GM23338 (cell line): Measurements from ENCODE around the gene SORCS2.

ENCODE experiments used
- CREB1 ChIP-seq: fragments of 250-450 bp; sonication (Bioruptor Pico); IDR thresholded peaks from 2 replicates; pipeline ENCODE4 v1.5.0; 2020; ENCODE audit warnings: low read depth, mild to moderate bottlenecking, moderate library complexity
- EZH2 ChIP-seq: fragments of 200-600 bp; sonication (generic); IDR thresholded peaks from one replicate; pipeline ENCODE4 v1.8.0; 2017; ENCODE audit warnings: antibody characterized with exemption, mild to moderate bottlenecking, low read depth; ENCODE audit not compliant: unreplicated experiment
- EZH2phosphoT487 ChIP-seq: fragments of 200-600 bp; sonication (generic); IDR thresholded peaks from one replicate; pipeline ENCODE4 v1.8.1; 2018; ENCODE audit warnings: antibody characterized with exemption; ENCODE audit not compliant: unreplicated experiment
- NANOG ChIP-seq: IDR thresholded peaks from 2 replicates; pipeline ENCODE4 v1.6.1; 2016; ENCODE audit warnings: antibody characterized with exemption, borderline replicate concordance
- POLR2AphosphoS5 ChIP-seq: IDR thresholded peaks from 2 replicates; pipeline ENCODE4 v1.6.1; 2016; ENCODE audit warnings: antibody characterized with exemption, low read depth
- TF ChIP-seq, protein P1 (sequence below), 2 experiments: fragments of 200-600 bp in 1 of 2; sonication (generic) in 1 of 2; conservative IDR thresholded peaks; 2 replicates each; pipeline versions ENCODE4 v1.5.1 to v1.6.1; 2016 to 2017; ENCODE audit warnings: antibody characterized with exemption in 2 of 2, low read depth in 2 of 2, mild to moderate bottlenecking in 2 of 2, moderate library complexity in 1 of 2
- TF ChIP-seq, protein P2 (sequence below): IDR thresholded peaks from one replicate; pipeline ENCODE4 v1.6.1; 2018; ENCODE audit warnings: antibody characterized with exemption; ENCODE audit not compliant: unreplicated experiment
- TF ChIP-seq, protein P3 (sequence below): fragments of 250-450 bp; sonication (Bioruptor Pico); IDR thresholded peaks from 2 replicates; pipeline ENCODE4 v1.5.0; 2020; ENCODE audit warnings: mild to moderate bottlenecking, moderate library complexity

DNA sequence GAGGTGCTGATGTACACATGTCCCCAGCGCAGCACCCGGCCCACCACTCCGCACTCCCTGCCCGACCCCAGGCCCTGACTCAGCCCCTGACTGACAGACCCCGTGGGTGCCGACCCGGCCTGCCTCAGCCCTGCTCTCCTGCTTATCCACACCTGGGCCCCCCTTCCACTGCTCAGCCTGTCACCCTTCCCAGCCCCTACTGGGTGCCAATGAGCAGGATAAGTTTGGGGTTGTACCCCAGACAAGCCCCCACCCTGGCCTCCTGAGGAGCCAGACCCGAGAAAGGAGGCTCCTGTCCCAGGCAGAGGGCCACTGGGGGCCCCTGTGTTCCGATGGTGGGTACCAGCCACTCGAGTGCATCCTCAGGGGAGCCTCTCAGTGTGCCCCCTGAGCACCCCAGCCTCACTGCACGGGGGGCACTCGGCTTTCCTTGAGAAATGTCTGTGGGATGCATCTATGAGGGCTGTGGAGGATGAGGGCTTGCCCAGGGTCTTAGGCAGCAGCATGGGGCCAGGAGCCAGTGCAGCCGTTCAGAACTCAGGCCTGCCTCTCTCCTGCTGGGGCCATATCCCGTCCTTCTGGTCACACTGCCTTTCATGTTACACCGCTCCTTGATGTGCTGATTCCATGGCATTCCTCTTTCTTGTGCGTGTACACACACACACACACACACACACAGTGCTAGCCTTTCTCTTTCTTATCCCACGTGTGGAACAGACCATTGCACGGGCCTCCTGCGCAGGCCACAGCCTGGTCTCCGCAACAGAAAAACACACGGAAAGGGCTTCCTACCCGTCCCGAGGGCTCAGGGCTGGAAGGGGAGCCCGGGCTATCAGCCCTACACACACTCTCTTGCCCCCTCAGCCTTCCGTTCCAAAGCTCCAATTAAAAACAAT lies 462.5 kb downstream of the SORCS2 start:
- TF ChIP-seq CREB1 (no peak), NANOG (no peak), POLR2AphosphoS5 (no peak), EZH2 (no peak), EZH2phosphoT487 (no peak)
- TF ChIP-seq, protein P1, sequence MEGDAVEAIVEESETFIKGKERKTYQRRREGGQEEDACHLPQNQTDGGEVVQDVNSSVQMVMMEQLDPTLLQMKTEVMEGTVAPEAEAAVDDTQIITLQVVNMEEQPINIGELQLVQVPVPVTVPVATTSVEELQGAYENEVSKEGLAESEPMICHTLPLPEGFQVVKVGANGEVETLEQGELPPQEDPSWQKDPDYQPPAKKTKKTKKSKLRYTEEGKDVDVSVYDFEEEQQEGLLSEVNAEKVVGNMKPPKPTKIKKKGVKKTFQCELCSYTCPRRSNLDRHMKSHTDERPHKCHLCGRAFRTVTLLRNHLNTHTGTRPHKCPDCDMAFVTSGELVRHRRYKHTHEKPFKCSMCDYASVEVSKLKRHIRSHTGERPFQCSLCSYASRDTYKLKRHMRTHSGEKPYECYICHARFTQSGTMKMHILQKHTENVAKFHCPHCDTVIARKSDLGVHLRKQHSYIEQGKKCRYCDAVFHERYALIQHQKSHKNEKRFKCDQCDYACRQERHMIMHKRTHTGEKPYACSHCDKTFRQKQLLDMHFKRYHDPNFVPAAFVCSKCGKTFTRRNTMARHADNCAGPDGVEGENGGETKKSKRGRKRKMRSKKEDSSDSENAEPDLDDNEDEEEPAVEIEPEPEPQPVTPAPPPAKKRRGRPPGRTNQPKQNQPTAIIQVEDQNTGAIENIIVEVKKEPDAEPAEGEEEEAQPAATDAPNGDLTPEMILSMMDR (conservative IDR thresholded peaks at IDR 0.05; ENCODE audit: low read depth in 2 of 2) = no peak
- TF ChIP-seq, protein P2, sequence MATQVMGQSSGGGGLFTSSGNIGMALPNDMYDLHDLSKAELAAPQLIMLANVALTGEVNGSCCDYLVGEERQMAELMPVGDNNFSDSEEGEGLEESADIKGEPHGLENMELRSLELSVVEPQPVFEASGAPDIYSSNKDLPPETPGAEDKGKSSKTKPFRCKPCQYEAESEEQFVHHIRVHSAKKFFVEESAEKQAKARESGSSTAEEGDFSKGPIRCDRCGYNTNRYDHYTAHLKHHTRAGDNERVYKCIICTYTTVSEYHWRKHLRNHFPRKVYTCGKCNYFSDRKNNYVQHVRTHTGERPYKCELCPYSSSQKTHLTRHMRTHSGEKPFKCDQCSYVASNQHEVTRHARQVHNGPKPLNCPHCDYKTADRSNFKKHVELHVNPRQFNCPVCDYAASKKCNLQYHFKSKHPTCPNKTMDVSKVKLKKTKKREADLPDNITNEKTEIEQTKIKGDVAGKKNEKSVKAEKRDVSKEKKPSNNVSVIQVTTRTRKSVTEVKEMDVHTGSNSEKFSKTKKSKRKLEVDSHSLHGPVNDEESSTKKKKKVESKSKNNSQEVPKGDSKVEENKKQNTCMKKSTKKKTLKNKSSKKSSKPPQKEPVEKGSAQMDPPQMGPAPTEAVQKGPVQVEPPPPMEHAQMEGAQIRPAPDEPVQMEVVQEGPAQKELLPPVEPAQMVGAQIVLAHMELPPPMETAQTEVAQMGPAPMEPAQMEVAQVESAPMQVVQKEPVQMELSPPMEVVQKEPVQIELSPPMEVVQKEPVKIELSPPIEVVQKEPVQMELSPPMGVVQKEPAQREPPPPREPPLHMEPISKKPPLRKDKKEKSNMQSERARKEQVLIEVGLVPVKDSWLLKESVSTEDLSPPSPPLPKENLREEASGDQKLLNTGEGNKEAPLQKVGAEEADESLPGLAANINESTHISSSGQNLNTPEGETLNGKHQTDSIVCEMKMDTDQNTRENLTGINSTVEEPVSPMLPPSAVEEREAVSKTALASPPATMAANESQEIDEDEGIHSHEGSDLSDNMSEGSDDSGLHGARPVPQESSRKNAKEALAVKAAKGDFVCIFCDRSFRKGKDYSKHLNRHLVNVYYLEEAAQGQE = no peak
- TF ChIP-seq, protein P3, sequence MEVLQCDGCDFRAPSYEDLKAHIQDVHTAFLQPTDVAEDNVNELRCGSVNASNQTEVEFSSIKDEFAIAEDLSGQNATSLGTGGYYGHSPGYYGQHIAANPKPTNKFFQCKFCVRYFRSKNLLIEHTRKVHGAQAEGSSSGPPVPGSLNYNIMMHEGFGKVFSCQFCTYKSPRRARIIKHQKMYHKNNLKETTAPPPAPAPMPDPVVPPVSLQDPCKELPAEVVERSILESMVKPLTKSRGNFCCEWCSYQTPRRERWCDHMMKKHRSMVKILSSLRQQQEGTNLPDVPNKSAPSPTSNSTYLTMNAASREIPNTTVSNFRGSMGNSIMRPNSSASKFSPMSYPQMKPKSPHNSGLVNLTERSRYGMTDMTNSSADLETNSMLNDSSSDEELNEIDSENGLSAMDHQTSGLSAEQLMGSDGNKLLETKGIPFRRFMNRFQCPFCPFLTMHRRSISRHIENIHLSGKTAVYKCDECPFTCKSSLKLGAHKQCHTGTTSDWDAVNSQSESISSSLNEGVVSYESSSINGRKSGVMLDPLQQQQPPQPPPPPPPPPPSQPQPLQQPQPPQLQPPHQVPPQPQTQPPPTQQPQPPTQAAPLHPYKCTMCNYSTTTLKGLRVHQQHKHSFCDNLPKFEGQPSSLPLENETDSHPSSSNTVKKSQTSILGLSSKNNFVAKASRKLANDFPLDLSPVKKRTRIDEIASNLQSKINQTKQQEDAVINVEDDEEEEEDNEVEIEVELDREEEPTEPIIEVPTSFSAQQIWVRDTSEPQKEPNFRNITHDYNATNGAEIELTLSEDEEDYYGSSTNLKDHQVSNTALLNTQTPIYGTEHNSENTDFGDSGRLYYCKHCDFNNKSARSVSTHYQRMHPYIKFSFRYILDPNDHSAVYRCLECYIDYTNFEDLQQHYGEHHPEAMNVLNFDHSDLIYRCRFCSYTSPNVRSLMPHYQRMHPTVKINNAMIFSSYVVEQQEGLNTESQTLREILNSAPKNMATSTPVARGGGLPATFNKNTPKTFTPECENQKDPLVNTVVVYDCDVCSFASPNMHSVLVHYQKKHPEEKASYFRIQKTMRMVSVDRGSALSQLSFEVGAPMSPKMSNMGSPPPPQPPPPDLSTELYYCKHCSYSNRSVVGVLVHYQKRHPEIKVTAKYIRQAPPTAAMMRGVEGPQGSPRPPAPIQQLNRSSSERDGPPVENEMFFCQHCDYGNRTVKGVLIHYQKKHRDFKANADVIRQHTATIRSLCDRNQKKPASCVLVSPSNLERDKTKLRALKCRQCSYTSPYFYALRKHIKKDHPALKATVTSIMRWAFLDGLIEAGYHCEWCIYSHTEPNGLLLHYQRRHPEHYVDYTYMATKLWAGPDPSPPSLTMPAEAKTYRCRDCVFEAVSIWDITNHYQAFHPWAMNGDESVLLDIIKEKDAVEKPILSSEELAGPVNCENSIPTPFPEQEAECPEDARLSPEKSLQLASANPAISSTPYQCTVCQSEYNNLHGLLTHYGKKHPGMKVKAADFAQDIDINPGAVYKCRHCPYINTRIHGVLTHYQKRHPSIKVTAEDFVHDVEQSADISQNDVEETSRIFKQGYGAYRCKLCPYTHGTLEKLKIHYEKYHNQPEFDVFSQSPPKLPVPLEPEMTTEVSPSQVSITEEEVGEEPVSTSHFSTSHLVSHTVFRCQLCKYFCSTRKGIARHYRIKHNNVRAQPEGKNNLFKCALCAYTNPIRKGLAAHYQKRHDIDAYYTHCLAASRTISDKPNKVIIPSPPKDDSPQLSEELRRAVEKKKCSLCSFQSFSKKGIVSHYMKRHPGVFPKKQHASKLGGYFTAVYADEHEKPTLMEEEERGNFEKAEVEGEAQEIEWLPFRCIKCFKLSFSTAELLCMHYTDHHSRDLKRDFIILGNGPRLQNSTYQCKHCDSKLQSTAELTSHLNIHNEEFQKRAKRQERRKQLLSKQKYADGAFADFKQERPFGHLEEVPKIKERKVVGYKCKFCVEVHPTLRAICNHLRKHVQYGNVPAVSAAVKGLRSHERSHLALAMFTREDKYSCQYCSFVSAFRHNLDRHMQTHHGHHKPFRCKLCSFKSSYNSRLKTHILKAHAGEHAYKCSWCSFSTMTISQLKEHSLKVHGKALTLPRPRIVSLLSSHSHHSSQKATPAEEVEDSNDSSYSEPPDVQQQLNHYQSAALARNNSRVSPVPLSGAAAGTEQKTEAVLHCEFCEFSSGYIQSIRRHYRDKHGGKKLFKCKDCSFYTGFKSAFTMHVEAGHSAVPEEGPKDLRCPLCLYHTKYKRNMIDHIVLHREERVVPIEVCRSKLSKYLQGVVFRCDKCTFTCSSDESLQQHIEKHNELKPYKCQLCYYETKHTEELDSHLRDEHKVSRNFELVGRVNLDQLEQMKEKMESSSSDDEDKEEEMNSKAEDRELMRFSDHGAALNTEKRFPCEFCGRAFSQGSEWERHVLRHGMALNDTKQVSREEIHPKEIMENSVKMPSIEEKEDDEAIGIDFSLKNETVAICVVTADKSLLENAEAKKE (CRISPR knock-in tag) = no peak
